Fibroblast of lung (primary cell): ENCODE results near the gene RHOJ. TPM values are rescaled to one million over a fixed set of nuclear protein-coding genes. Genes with fewer than 3 reads are reported as not detected.

Experiments
- DNase-seq, 2 donors: peaks; one replicate each; pipeline versions ENCODE4 v3.0.0 to v3.0.0-alpha.2; 2010; ENCODE audit warnings: low read depth in 2 of 2
- H2AFZ ChIP-seq: 2 replicates; pipeline ENCODE4 v1.5.1; 2012; ENCODE audit warnings: low read length, control low read depth, inconsistent platforms
- H3K27ac ChIP-seq: 2 replicates; pipeline ENCODE4 v1.5.1; 2011; ENCODE audit warnings: low read length, control low read depth; ENCODE audit not compliant: insufficient read depth
- H3K27me3 ChIP-seq: 2 replicates; pipeline ENCODE4 v1.5.1; 2011; ENCODE audit warnings: mild to moderate bottlenecking, low read length; ENCODE audit not compliant: control insufficient read depth, insufficient read depth
- H3K36me3 ChIP-seq: 2 replicates; pipeline ENCODE4 v1.5.1; 2011; ENCODE audit warnings: low read length; ENCODE audit not compliant: control insufficient read depth, insufficient read depth
- H3K4me1 ChIP-seq: 2 replicates; pipeline ENCODE4 v1.5.1; 2011; ENCODE audit warnings: low read length; ENCODE audit not compliant: control insufficient read depth, insufficient read depth; ENCODE audit errors: extremely low read depth
- H3K4me2 ChIP-seq: 2 replicates; pipeline ENCODE4 v1.5.1; 2011; ENCODE audit warnings: low read length, control low read depth; ENCODE audit not compliant: insufficient read depth; ENCODE audit errors: extremely low read depth
- H3K4me3 ChIP-seq, 4 experiments: fragments of 200-600 bp in 1 of 4; sonication (generic) in 1 of 4; replicated peaks in 1 of 4; 2 replicates each; pipeline ENCODE4 v1.5.1; 2011 to 2016; ENCODE audit warnings: low read length in 4 of 4, low read depth in 3 of 4, mild to moderate bottlenecking in 3 of 4, control low read depth in 2 of 4, inconsistent platforms in 1 of 4, mixed read lengths in 1 of 4; ENCODE audit not compliant: insufficient read depth in 1 of 4; ENCODE audit errors: control extremely low read depth in 1 of 4
- H3K79me2 ChIP-seq: 2 replicates; pipeline ENCODE4 v1.5.1; 2012; ENCODE audit warnings: mild to moderate bottlenecking, low read length, inconsistent platforms; ENCODE audit not compliant: control insufficient read depth, insufficient read depth
- H3K9ac ChIP-seq: 2 replicates; pipeline ENCODE4 v1.5.1; 2011; ENCODE audit warnings: mild to moderate bottlenecking, low read length, control low read depth; ENCODE audit not compliant: insufficient read depth
- H3K9me3 ChIP-seq: 2 replicates; pipeline ENCODE4 v1.5.1; 2012; ENCODE audit warnings: low read depth, low read length; ENCODE audit not compliant: control insufficient read depth, insufficient read depth
- H4K20me1 ChIP-seq: 2 replicates; pipeline ENCODE4 v1.5.1; 2011; ENCODE audit warnings: low read length; ENCODE audit not compliant: control insufficient read depth, insufficient read depth; ENCODE audit errors: extremely low read depth
- CTCF ChIP-seq, 2 donors: IDR thresholded peaks in 1 of 2; conservative IDR thresholded peaks in 1 of 2; 1 replicate in 1 of 2; 2 replicates in 1 of 2; pipeline ENCODE4 v1.5.1; 2011 to 2012; ENCODE audit warnings: low read length in 2 of 2, control low read depth in 1 of 2, inconsistent platforms in 1 of 2, low read depth in 1 of 2, mild to moderate bottlenecking in 1 of 2
- EZH2 ChIP-seq: IDR thresholded peaks from 2 replicates; pipeline ENCODE4 v1.5.1; 2012; ENCODE audit warnings: low read length, control low read depth, mild to moderate bottlenecking; ENCODE audit errors: missing control alignments
- polyA plus RNA-seq, 2 donors: library from polyadenylated mRNA; depleted of rRNA in 1 of 2; stranded (reverse) in 1 of 2; unstranded in 1 of 2; fragments of >200 nt; gene quantifications; 2 replicates each; pipeline ENCODE4 v1.2.1, GENCODE V29; 2011 to 2012; ENCODE audit warnings: missing spikeins in 1 of 2
- total RNA-seq: library from RNA; depleted of rRNA; stranded (reverse); fragments of >200 nt; gene quantifications from 2 replicates; pipeline ENCODE4 v1.2.1, GENCODE V29; 2014

RHOJ gene
- total and polyA plus RNA-seq, 2 donors (not counting 1 experiment from before 2014, with no cell fraction given) = 1.2 to 10.4 TPM

- no peak for TF ChIP-seq CTCF (conservative IDR thresholded peaks at IDR 0.05 in 1 of 2, IDR thresholded peaks at IDR 0.05 in 1 of 2; ENCODE audit: low read depth in 1 of 2, low read length in 2 of 2)
- no peak for TF ChIP-seq EZH2
- no peaks in the 10 kb centered on the region for H3K36me3 ChIP-seq
- no peak overlapping the region for H3K4me3 ChIP-seq
- no peaks in the 10 kb centered on the region for H3K9me3 ChIP-seq
- no peak overlapping the region for H3K27ac ChIP-seq
- DNase-seq = no peak
- no peak overlapping the region for H2AFZ ChIP-seq
- no peak overlapping the region for H3K4me2 ChIP-seq
- no peak overlapping the region for H3K9ac ChIP-seq
- H3K27me3 ChIP-seq = no peaks in the 10 kb centered on the region
- no peaks in the 10 kb centered on the region for H4K20me1 ChIP-seq
- no peaks in the 10 kb centered on the region for H3K4me1 ChIP-seq
- no peaks in the 10 kb centered on the region for H3K79me2 ChIP-seq
Observed at GRCh38 chr14:63231766-63232165, 27.5 kb downstream of the RHOJ start.

GRCh38 chr14:63237791-63238190 is 33.5 kb downstream of the RHOJ start:
- Histone ChIP-seq H3K79me2 (no peaks in the 10 kb centered on the region), H2AFZ (no peak overlapping the region), H4K20me1 (no peaks in the 10 kb centered on the region), H3K4me1 (no peaks in the 10 kb centered on the region), H3K9ac (no peak overlapping the region), H3K4me3 (no peak overlapping the region), H3K36me3 (no peaks in the 10 kb centered on the region), H3K4me2 (no peak overlapping the region), H3K27me3 (no peaks in the 10 kb centered on the region), H3K9me3 (no peaks in the 10 kb centered on the region), H3K27ac (no peak overlapping the region)
- TF ChIP-seq EZH2 (no peak), CTCF (conservative IDR thresholded peaks at IDR 0.05 in 1 of 2, IDR thresholded peaks at IDR 0.05 in 1 of 2; ENCODE audit: low read depth in 1 of 2, low read length in 2 of 2) (no peak)
- no peak for DNase-seq

- Histone ChIP-seq H3K27me3 (no peaks in the 10 kb centered on the region), H3K4me3 (no peak overlapping the region), H3K9ac (no peak overlapping the region), H2AFZ (no peak overlapping the region), H3K4me1 (no peaks in the 10 kb centered on the region), H3K4me2 (no peak overlapping the region), H3K79me2 (no peaks in the 10 kb centered on the region), H3K36me3 (no peaks in the 10 kb centered on the region), H4K20me1 (no peaks in the 10 kb centered on the region), H3K27ac (no peak overlapping the region), H3K9me3 (no peaks in the 10 kb centered on the region)
- no peak for DNase-seq
- no peak for TF ChIP-seq EZH2
- TF ChIP-seq CTCF (conservative IDR thresholded peaks at IDR 0.05 in 1 of 2, IDR thresholded peaks at IDR 0.05 in 1 of 2; ENCODE audit: low read depth in 1 of 2, low read length in 2 of 2) = no peak
Observed at GRCh38 chr14:63240221-63240620, 36.0 kb downstream of the RHOJ start.
